HK-2 (cell line): ENCODE data around the gene CCDC68.
"Not testable (repeated sequence)": the region's sequence is repeated elsewhere in the genome, so short reads cannot be mapped to it uniquely, and the experiment has no call there.

Experiments used
- DNase-seq: peaks from one replicate; pipeline ENCODE4 v3.0.0-alpha.2; 2018; ENCODE audit not compliant: unreplicated experiment

The CCDC68 gene

GRCh38 chr18:54875063-54875462 is 84.2 kb downstream of the CCDC68 start:
- DNase-seq: no peak

- no peak for DNase-seq
Measured at GRCh38 chr18:54873884-54874255, 85.4 kb downstream of the CCDC68 start.

GRCh38 chr18:54872681-54873080 is 86.6 kb downstream of the CCDC68 start:
- no peak for DNase-seq

GRCh38 chr18:54871231-54871630 is 88.0 kb downstream of the CCDC68 start:
- no peak for DNase-seq

GRCh38 chr18:54867131-54867530 is 92.1 kb downstream of the CCDC68 start:
- DNase-seq: no peak

- DNase-seq: no peak
Measured at GRCh38 chr18:54860941-54861340, 98.3 kb downstream of the CCDC68 start.

- DNase-seq: no peak
Measured at GRCh38 chr18:54859667-54860421, 99.4 kb downstream of the CCDC68 start.

- no peak for DNase-seq
Measured at GRCh38 chr18:54857499-54857898, 101.8 kb downstream of the CCDC68 start.

- DNase-seq: no peak
Measured at GRCh38 chr18:54856105-54856646, 103.1 kb downstream of the CCDC68 start.

GRCh38 chr18:54855050-54855449 is 104.2 kb downstream of the CCDC68 start:
- not testable (repeated sequence) for DNase-seq

- DNase-seq: no peak
Measured at GRCh38 chr18:54852780-54853675, 106.2 kb downstream of the CCDC68 start.
